SK-N-SH treated with all-trans-retinoic acid at 6 μM for 48 hours (cell line): ENCODE results near the gene RAB14.

Source experiments
- CREB5 ChIP-seq: fragments of 250-450 bp; sonication (Bioruptor Pico); IDR thresholded peaks from 2 replicates; pipeline ENCODE4 v1.5.1; 2020; ENCODE audit warnings: low read depth, mild to moderate bottlenecking, moderate library complexity
- CSDC2 ChIP-seq: fragments of 250-450 bp; sonication (Bioruptor Pico); IDR thresholded peaks from 2 replicates; pipeline ENCODE4 v1.5.0; 2020; ENCODE audit warnings: mild to moderate bottlenecking, moderate library complexity

GRCh38 chr9:121196389-121196788, 5.3 kb downstream of the RAB14 start:
- TF ChIP-seq CREB5 (CRISPR knock-in tag) (no peak), CSDC2 (CRISPR knock-in tag) (no peak)
